GM18511 (cell line): ENCODE results near the gene SLC23A2.
"Not testable (repeated sequence)": the region's sequence is repeated elsewhere in the genome, so short reads cannot be mapped to it uniquely, and the experiment has no call there.

Experiments
- ATAC-seq: cut with Tn5 transposase; IDR thresholded peaks from one replicate; pipeline ENCODE4 v1.9.1; 2021; ENCODE audit warnings: mild to moderate bottlenecking, moderate library complexity; ENCODE audit not compliant: unreplicated experiment

Gene SLC23A2

DNA sequence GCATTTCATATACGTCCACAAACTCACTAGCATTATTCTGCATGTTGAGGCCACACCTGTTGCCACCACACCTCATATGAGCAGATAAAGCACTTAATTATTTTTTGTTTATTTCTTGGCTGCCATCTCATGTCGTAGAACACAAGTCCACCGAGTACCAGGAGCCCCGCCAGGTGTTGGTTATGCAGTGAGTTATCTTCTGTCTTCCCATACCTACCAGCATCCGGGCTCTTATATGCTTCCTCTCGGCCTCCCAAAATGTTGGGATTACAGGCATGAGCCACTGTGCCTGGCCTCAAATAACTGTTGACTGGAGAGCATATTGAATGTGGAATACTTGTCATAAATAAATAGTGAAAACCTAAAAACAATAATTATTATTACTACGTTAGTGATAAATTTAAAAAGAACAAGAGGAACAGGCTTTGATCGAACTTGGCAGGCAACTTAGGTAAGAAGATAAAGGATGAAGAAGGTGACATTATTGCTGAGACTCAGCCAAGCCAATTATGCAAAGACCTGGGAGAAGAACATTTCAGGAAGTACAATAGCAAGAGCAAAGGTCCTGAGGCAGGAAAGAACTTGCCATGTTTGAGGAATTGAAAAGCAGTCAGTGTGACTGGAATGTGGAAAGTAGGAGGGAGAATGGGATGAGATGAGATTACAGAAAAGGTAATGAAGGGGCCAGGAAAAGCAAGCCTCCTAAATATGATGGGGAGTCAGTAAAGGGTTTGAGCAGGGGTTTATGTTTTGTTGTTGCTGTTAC is 12.6 kb upstream of the SLC23A2 start:
- ATAC-seq = no peak

DNA sequence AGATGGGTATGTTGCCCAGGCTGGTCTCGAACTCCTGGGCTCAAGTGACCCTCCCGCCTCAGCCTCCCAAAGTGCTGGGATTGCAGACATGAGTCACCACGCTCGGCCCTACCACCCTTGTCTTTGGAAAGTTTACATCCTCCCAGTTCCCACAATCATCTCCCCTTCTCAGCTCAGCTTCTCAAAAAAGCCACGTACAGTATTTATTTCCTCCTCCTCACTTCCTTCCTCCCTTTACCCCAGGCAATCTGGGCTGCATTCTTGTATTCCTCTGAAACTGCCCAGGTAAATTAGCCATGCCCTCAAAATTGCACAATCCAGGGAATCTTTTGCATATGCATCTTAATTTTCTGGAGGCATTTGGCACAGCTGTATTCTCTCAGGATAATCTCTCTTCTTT is 7.4 kb upstream of the SLC23A2 start:
- ATAC-seq = no peak

DNA sequence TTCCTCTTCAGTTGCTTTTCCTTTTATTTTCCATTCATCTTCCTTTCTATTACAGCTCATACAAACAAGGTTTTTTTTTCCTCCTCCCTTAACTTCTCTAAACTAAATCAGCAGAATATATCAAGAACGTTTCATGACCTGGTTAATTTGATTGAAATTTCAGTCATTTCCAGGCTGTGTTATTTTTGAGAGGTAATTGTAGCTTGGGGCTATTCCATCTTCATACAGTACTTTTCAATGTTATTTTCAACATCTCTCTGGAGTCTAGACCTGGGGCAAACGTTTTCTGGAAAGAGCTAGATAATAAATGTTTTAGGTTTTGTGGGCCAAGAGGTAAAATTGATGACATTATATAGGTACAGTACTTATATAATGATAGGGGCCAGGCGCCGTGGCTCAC is 4.0 kb upstream of the SLC23A2 start:
- ATAC-seq = no peak

DNA sequence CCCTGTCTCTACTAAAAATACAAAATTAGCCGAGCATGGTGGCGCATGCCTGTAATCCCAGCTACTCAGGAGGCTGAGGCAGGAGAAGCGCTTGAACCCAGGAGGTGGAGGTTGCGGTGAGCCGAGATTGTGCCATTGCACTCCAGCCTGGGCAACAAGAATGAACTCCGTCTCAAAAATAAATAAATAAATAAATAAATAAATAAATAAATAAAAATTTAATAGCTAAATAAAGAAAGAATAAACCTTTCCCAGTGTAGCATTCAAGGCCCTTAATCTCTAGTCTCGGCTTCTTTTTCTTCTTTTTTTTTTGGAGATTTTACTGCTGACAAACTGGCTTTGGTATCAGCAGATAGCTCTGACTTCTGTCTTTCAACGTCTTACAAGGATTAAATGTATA is 3.5 kb upstream of the SLC23A2 start:
- not testable (repeated sequence) for ATAC-seq

DNA sequence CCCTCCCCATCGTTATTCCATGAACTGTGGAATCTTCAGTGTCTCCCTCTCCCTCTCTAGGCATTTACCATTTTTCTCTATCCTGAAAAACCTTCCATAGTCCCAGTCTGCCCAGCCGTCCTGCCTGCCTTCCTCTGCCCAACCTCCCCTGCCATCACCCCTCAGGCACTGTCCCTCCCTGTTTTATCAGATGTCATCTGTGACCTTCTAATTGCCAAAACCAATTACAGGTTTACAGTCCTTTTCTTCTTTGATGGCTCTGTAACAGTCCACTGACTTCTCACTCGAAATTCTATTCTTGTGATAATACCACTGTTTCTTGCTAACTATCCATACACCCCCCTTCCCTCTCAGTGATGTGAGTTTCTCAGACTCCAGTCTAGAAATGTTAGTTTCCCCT is 2.3 kb upstream of the SLC23A2 start:
- no peak for ATAC-seq

DNA sequence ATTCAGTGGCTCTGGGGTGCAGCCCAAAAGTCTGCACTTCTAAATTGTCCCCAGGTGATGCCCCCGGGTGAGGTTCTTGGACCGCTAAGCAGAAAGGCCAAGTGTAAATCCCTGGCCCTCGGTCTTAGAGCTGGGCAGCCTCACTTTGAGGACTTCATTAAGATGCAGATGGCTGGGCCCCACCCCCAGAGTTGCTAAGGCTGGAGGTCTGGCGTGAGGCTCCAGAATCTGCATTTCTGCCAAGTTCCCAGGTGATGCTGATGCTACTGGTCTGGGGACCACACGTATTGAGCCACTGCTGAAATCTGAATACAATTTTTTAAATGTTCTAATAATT is 735 bp upstream of the SLC23A2 start:
- no peak for ATAC-seq

DNA sequence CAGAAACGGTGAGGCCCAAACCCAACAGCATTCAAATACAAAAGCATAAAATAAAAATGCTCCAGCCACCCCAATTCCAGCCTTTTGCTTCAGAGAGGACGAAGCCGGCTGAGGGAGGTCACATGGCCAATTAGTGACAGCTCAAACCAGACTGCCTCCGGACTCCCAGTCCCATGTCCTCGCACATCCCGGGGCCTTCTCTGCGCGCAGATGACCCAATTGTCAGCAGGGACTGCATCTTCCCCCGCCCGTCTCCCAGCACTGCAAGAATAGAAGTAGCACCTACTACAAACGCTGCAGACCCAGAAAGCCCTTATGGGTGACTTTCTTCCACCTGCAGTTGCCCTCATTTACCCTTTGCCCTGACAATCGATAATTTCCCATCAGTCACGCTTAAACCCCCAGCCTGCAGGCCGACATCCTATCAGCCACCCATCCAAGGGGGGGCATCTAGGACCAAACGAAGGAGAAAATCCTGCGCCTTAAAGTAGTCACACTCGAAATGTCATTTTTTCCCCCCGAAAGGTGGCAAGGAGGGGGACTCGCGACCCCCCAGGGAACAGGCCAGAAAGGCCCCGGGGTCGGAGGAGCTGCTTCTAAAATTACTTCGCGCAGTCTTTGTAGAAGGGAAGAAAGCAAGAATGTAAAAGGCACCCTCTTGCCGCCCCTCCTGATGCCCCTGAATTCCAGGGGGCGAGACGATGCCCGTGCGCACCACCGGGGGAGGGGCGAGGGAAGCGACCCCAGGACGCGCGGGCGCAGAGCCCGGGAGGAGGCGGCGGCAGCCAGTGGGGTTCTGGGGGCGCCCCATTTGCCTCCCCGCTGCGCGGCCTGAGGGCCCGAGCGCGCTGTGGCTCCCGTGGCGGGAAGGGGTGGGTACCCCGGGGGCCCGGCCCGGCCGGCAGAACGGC is 792 bp downstream of the SLC23A2 start:
- ATAC-seq = peak; percentile 23

DNA sequence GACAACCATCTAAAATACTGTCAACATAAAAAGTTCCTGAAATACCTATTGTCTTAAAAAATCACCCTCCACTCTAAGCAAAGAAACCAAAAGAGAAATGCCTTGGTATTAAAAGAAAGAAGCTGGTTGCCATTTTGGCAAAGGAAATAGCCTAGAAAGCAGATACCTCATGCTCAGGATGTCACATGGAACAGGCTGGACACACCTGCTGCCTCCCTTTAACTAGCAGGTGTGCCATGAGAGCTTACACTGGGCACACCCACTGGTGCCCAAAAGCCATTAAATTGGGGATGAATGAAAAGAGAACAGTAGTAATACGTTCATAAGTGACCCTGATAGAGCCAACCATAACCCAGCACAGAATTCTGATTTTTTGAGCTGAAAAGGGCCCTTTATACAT is 1.5 kb downstream of the SLC23A2 start:
- no peak for ATAC-seq

DNA sequence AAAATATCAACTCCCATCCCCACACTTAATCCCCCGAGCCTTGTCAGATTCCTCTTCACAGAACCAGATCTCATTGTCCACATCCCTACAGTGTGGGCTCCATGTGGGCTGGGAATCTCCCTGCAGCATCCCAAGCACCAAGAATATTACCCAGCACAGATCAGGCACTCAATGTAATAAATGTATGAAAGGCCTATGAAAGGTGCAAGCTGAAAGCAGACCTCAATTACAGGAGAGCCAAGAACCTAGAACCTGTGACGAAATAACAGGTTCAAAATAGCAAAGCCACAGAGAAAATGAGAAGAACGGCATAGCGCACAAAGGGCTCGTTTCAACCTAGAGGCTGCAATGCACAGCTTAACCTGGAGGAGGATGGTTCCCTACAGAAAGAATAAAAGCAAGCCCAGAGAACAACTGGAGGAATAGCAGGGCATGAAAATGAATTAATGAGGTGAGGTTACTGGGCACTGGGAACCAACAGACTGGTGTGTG is 3.1 kb downstream of the SLC23A2 start:
- ATAC-seq = no peak

DNA sequence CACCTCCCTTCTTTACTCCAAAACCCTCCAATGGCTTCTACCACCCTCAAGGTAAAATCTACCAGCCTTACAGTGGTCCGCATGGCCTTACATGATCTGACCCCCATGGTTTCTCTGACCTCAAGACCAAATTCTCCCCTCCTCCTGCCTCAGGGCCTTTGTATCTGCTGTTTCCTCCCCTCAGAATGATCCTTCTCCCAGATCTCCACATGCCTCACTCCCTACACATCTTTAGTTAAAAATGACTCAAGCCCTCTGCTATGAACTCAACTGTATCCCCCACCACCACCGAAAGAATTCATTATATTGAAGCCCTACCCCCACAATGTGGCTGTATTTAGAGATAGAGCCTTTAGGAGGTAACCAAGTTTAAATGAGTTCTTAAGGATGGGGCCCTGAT is 4.1 kb downstream of the SLC23A2 start:
- no peak for ATAC-seq

DNA sequence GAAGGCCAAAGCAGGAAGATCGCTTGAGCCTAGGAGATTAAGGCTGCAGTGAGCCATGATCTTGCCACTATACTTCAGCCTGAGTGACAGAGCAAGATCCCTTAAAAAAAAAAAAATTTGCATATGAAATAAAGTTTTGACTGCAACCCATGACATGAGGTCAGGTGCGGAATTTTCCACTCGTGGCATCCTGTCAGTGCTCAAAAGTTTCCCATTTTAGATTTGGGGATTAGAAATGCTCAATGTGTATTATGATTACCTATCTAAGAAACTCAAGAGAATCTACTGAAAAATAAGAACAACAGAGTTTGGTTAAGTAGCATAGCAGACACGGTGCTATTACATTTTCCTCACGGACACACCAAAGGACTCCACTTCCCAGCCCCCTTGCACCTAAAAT is 11.7 kb downstream of the SLC23A2 start:
- peak; percentile 65 for ATAC-seq

DNA sequence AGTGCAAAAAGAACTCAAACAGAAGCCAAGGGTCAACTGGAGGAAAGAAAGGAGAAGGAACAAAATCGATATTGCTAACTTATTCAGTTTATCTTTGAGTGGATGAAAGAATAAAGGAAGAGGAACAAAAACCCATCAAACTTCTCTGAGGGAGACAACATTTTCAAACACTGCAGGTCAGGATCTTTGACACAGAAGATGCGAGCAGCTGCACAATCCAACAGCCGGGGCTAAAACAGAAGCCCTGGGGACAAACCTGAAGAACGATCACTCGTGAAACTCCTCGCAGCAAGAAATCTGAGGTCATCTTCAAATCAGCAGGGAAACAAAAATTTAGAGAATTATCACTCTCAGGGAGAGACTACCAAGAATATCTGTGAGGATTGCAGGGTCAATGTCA is 14.2 kb downstream of the SLC23A2 start:
- ATAC-seq = no peak

DNA sequence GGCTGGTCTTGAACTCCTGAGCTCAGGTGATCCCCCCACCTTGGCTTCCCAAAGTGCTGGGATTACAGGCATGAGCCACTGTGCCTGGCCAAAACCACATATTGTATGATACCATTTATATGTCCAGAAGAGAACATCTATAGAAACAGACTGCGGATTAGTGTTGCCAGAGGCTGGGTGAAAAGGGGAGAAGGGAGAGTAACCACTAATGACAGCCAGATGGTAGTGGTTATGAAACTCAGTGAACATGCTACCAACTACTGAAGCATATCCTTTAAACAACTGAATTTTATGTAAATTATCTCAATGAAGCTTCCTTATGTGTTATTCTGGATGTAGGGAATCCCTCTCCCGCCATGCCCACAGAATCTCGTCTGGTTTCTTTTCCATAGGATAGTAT is 15.7 kb downstream of the SLC23A2 start:
- ATAC-seq = peak; percentile 60

DNA sequence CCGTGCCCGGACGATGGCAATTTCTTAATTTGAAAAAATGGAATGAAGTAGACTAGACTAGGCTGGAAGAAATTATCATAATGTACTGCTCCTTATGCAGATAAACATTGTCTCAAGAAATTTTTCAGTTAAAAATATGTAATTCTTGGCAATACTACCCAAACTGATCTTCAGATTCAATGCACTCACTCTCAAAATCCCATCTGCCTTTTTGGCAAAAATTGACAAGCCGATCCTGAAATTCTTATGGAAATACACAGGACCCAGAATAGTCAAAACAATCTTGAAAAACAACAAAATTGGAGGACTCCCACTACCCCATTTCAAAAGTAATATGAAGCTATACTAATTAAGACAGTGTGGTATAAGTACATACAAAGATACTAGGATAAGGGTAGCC is 19.0 kb downstream of the SLC23A2 start:
- no peak for ATAC-seq

DNA sequence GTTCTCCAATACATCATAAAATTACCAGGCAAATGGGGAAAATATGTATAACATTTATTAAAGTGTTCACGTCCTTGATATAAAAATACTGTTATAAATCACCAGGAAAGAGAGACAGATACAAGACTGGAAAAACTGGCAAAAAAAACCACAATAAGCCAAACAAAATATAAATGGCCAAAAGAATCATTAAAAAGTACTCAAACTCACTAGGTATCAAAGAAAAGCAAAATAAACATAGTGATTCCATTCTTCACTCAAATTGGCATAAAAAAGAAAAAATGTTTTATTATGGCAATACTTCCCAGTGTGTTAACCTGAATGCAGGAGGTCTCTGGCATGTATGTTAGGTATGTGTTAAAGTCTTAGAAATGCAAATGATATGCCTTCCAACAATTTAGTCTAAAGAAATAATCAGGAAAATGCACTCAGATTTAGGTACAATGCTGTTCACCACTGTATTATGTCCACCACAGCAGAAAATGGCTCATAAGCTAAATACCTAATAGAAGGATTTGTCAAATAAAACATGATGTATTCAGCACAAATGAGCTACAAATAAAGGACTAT is 21.4 kb downstream of the SLC23A2 start:
- ATAC-seq = no peak

DNA sequence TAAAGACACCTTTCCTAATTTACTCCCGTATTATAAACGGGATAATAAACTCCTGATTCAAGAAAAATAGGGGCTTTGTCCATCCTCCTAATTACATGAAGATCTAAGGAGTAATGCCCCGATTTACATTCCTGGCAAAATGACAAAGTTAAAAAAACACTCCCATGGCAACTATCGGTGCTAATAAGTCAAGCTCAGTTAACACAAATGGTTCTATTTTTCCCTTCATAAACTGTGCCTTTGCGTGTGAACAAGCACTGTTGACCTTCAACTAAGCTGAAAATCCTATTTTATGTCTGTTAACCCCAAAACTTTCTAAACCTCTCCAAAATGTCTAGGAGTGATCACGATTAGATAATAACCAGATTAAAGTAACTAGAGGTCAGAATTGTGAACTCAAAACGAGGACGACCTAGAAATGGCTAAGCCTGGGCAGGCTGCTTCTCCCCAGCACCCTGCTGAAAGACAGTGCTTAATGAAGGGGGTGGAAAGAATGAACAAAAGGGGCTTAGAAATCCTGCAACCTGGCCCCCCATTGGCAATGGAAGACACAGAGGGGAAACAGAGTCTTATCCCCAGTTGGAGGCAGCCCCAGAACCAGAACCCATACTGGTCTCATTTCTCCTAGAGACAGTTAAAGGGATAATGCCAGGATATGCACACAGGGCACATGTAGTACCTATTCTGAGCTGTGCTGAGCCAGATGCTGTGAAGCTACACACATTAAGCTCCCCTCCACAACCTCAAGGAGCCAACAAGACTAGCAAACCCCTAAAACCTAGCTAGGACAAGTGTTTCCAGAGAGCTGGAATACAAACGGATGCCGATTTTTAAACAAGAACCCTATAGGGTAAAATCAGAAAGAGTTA is 23.0 kb downstream of the SLC23A2 start:
- no peak for ATAC-seq

DNA sequence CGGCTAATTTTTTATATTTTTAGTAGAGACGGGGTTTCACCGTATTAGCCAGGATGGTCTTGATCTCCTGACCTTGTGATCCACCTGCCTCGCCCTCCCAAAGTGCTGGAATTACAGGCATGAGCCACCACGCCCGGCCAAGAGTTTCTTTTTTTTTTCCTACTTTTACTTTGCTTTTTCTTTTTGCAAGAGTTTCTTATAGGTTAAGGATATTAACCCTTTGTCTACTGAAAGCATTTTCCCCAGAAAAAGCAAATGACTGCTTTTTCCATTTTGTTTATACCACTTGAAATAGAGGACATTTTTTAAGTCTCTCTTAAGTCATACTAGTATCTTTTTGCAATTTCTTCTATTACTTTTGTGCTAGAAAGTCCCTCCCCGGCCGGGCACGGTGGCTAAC is 25.3 kb downstream of the SLC23A2 start:
- not testable (repeated sequence) for ATAC-seq

DNA sequence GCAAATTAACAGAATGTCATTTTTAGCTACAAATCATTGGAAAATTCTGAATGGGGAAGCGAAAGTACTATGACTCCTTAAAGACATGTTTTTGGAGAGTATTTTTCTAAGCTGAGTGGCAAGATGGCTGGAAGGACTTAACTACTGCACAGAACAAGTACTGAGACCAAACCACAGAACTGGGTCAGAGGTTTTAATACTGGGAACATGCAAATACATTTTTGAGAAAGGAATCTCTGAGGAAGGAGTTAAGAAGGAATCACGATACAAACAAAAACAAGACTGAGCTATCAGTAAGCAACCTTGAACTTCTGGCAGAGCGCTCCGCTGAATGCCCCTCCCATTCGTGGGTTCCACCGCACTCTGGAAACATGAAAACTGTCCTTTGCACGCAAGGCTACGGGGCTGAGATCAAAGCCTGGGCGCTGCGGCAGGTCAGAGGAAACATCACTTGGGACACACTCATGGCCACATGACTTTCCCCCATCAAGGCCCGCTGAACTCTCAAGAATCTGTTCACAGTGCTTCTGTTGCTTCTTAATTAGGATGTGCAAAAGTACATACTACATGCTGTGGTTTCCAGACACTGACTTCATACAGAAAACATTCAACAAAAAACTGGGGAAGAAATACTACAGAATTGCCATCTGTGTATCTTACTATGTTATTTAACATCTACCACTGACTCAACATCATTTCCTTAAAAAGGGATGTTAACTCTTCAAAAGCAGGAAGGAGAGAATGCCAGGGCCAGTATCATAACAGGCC is 27.8 kb downstream of the SLC23A2 start:
- peak; percentile 93 for ATAC-seq

DNA sequence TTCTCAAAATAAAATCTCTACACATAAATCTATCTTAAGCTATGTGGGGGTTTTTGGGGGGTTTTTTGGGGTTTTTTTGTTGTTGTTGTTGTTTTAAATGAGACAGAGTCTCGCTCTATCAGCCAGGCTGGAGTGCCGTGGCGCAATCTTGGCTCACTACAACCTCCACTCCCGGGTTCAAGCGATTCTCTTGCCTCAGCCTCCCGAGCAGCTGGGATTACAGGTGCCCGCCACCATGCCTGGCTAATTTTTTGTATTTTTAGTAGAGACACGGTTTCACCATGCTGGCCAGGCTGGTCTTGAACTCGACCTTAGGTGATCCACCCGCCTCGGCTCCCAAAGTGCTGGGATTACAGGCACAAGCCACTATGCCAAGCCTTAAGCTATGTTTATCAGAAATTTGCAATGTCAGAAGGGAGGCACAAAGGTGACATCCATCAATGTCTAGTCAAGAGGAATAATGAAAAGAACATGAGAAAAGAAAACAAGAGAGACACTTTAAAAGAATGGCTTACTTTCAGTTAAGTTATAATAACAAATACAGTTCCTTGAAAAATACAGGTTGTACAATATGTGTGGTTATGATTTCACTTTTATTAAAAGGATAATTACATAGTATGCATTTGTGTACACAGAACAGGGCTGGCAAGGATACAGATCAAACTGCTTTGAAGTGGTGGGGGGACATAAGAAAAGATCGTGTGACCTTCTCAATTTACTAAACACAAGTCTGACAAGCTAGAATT is 28.6 kb downstream of the SLC23A2 start:
- no peak for ATAC-seq
